ENCODE data around the gene OPN5.

The OPN5 gene

GRCh38 chr6:47787620-47788497 lies 6.0 kb downstream of the OPN5 start:
- in situ Hi-C loops (cut with MboI; ENCODE audit: low sequenced_read_pairs): no loop called here

GRCh38 chr6:47788498-47788884 lies 6.7 kb downstream of the OPN5 start:
- in situ Hi-C loops (cut with MboI; ENCODE audit: low sequenced_read_pairs): no loop called here

- in situ Hi-C loops (cut with MboI; ENCODE audit: low sequenced_read_pairs): no loop called here
Measured at GRCh38 chr6:47789553-47789952, 7.7 kb downstream of the OPN5 start.

- in situ Hi-C loops (cut with MboI; ENCODE audit: low sequenced_read_pairs): no loop called here
Measured at GRCh38 chr6:47792216-47792733, 10.4 kb downstream of the OPN5 start.

GRCh38 chr6:47794577-47795135 lies 12.8 kb downstream of the OPN5 start:
- in situ Hi-C loops (cut with MboI; ENCODE audit: low sequenced_read_pairs): no loop called here

GRCh38 chr6:47801984-47802383 lies 20.2 kb downstream of the OPN5 start:
- in situ Hi-C loops (cut with MboI; ENCODE audit: low sequenced_read_pairs): no loop called here

GRCh38 chr6:47804821-47805220 lies 23.0 kb downstream of the OPN5 start:
- in situ Hi-C loops (cut with MboI; ENCODE audit: low sequenced_read_pairs): no loop called here

- in situ Hi-C loops (cut with MboI; ENCODE audit: low sequenced_read_pairs): no loop called here
Measured at GRCh38 chr6:47809873-47810272, 28.0 kb downstream of the OPN5 start.

- in situ Hi-C loops (cut with MboI; ENCODE audit: low sequenced_read_pairs): no loop called here
Measured at GRCh38 chr6:47810885-47811284, 29.1 kb downstream of the OPN5 start.

- in situ Hi-C loops (cut with MboI; ENCODE audit: low sequenced_read_pairs): no loop called here
Measured at GRCh38 chr6:47811443-47811842, 29.6 kb downstream of the OPN5 start.

- in situ Hi-C loops (cut with MboI; ENCODE audit: low sequenced_read_pairs): no loop called here
Measured at GRCh38 chr6:47817749-47818148, 35.9 kb downstream of the OPN5 start.

GRCh38 chr6:47819461-47819860 lies 37.6 kb downstream of the OPN5 start:
- in situ Hi-C loops (cut with MboI; ENCODE audit: low sequenced_read_pairs): no loop called here

- in situ Hi-C loops (cut with MboI; ENCODE audit: low sequenced_read_pairs): no loop called here
Measured at GRCh38 chr6:47822856-47823554, 41.2 kb downstream of the OPN5 start.

GRCh38 chr6:47832386-47833100 lies 50.7 kb downstream of the OPN5 start:
- in situ Hi-C loops (cut with MboI; ENCODE audit: low sequenced_read_pairs): no loop called here

GRCh38 chr6:47834196-47834595 lies 52.4 kb downstream of the OPN5 start:
- in situ Hi-C loops (cut with MboI; ENCODE audit: low sequenced_read_pairs): no loop called here

GRCh38 chr6:47836046-47836445 lies 54.2 kb downstream of the OPN5 start:
- in situ Hi-C loops (cut with MboI; ENCODE audit: low sequenced_read_pairs): no loop called here

GRCh38 chr6:47836639-47837038 lies 54.8 kb downstream of the OPN5 start:
- in situ Hi-C loops (cut with MboI; ENCODE audit: low sequenced_read_pairs): no loop called here

- in situ Hi-C loops (cut with MboI; ENCODE audit: low sequenced_read_pairs): no loop called here
Measured at GRCh38 chr6:47839645-47840044, 57.8 kb downstream of the OPN5 start.

GRCh38 chr6:47844881-47845280 lies 63.0 kb downstream of the OPN5 start:
- in situ Hi-C loops (cut with MboI; ENCODE audit: low sequenced_read_pairs): no loop called here

- in situ Hi-C loops (cut with MboI; ENCODE audit: low sequenced_read_pairs): no loop called here
Measured at GRCh38 chr6:47846752-47847151, 64.9 kb downstream of the OPN5 start.

- in situ Hi-C loops (cut with MboI; ENCODE audit: low sequenced_read_pairs): no loop called here
Measured at GRCh38 chr6:47851091-47851490, 69.3 kb downstream of the OPN5 start.

Measured in HL-60/S4 treated with phorbol 12-myristate 13-acetate at 8.2 ng/mL for 4 days and 3 days (cell line).